RWPE2 (cell line): ENCODE measurements around the gene PTPRCAP.

ENCODE experiments used
- ATAC-seq: fragments of 200-7000 bp; cut with Tn5 transposase; 3 replicates; pipeline ENCODE4 v1.9.1; 2021; ENCODE audit warnings: low read depth
- DNase-seq: peaks from one replicate; pipeline ENCODE4 v3.0.0-alpha.2; 2020; ENCODE audit warnings: low spot score
- H3K27ac ChIP-seq: fragments of 450-650 bp; 2 replicates; pipeline ENCODE4 v1.5.1; 2017; ENCODE audit warnings: mild to moderate bottlenecking; ENCODE audit not compliant: poor library complexity, severe bottlenecking
- H3K27me3 ChIP-seq: fragments of 250-450 bp; sonication (Bioruptor Pico); 2 replicates; pipeline ENCODE4 v1.5.1; 2021; ENCODE audit warnings: mild to moderate bottlenecking, moderate library complexity; ENCODE audit not compliant: insufficient read depth, poor library complexity, severe bottlenecking
- H3K36me3 ChIP-seq: fragments of 250-450 bp; sonication (Bioruptor Pico); 2 replicates; pipeline ENCODE4 v1.5.1; 2020; ENCODE audit warnings: low read depth, mild to moderate bottlenecking, moderate library complexity
- H3K4me1 ChIP-seq: fragments of 250-450 bp; sonication (Bioruptor Pico); 2 replicates; pipeline ENCODE4 v1.5.1; 2021; ENCODE audit warnings: mild to moderate bottlenecking, moderate library complexity; ENCODE audit not compliant: insufficient read depth, poor library complexity, severe bottlenecking
- H3K4me3 ChIP-seq: fragments of 250-450 bp; sonication (Bioruptor Pico); 2 replicates; pipeline ENCODE4 v1.5.1; 2021; ENCODE audit warnings: mild to moderate bottlenecking, moderate library complexity; ENCODE audit not compliant: severe bottlenecking
- H3K9me3 ChIP-seq: fragments of 250-450 bp; sonication (Bioruptor Pico); 2 replicates; pipeline ENCODE4 v1.5.1; 2021; ENCODE audit warnings: mild to moderate bottlenecking, moderate library complexity; ENCODE audit not compliant: severe bottlenecking
- CTCF ChIP-seq: fragments of 450-650 bp; IDR thresholded peaks from one replicate; pipeline ENCODE4 v1.5.1; 2017; ENCODE audit warnings: mild to moderate bottlenecking, moderate library complexity; ENCODE audit not compliant: poor library complexity, severe bottlenecking

PTPRCAP gene

GRCh38 chr11:67397986-67398660 lies 39.4 kb downstream of the PTPRCAP start:
- ATAC-seq (no peak), DNase-seq (no peak)
- Histone ChIP-seq H3K4me1 (no peaks in the 10 kb centered on the region), H3K4me3 (no peak overlapping the region), H3K36me3 (peaks cover 52% of the 10 kb centered on the region), H3K27me3 (no peaks in the 10 kb centered on the region), H3K27ac (no peak overlapping the region), H3K9me3 (no peaks in the 10 kb centered on the region)
- TF ChIP-seq CTCF, result no peak

- ATAC-seq (no peak), DNase-seq (no peak)
- TF ChIP-seq CTCF, result no peak
- H3K4me3 ChIP-seq, result no peak overlapping the region
- H3K27ac ChIP-seq, result no peak overlapping the region
- H3K27me3 ChIP-seq, result no peaks in the 10 kb centered on the region
- no peaks in the 10 kb centered on the region for H3K4me1 ChIP-seq
- peaks cover 52% of the 10 kb centered on the region for H3K36me3 ChIP-seq
- no peaks in the 10 kb centered on the region for H3K9me3 ChIP-seq
Observed at GRCh38 chr11:67397536-67397935, 39.9 kb downstream of the PTPRCAP start.

- no peaks in the 10 kb centered on the region for H3K9me3 ChIP-seq
- no peaks in the 10 kb centered on the region for H3K4me1 ChIP-seq
- H3K4me3 ChIP-seq, result no peak overlapping the region
- ATAC-seq (no peak), DNase-seq (no peak)
- H3K27me3 ChIP-seq, result no peaks in the 10 kb centered on the region
- no peak for TF ChIP-seq CTCF
- H3K27ac ChIP-seq, result no peak overlapping the region
- peaks cover 52% of the 10 kb centered on the region for H3K36me3 ChIP-seq
Observed at GRCh38 chr11:67396587-67397389, 40.7 kb downstream of the PTPRCAP start.

GRCh38 chr11:67396259-67396581 lies 41.3 kb downstream of the PTPRCAP start:
- Histone ChIP-seq H3K27ac (no peak overlapping the region), H3K27me3 (no peaks in the 10 kb centered on the region), H3K36me3 (peaks cover 52% of the 10 kb centered on the region), H3K4me3 (no peak overlapping the region), H3K4me1 (no peaks in the 10 kb centered on the region), H3K9me3 (no peaks in the 10 kb centered on the region)
- DNase-seq (no peak), ATAC-seq (no peak)
- TF ChIP-seq CTCF, result no peak
